GM19240 (cell line): Measurements from ENCODE around the gene TMX4.

Experiments
- DNase-seq: peaks from one replicate; pipeline ENCODE4 v3.0.0; 2011; ENCODE audit warnings: low spot score; ENCODE audit not compliant: insufficient read length

The TMX4 gene

GRCh38 chr20:8020314-8021079, 936 bp upstream of the TMX4 start:
- no peak for DNase-seq

DNA sequence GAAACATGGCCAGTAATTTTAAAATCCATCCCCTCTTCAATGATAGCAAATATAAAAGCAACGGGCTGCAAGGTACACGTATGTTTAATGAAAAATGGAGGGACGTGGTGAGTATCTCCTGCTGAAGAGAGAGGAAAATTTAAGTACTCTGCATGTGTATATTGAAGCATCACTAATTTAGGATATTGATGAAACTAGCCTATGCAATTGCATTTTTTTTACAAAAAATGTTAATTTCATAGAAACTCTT, 362 bp upstream of the TMX4 start:
- no peak for DNase-seq

- peak; percentile 42 for DNase-seq
Observed at GRCh38 chr20:8018958-8019245, 659 bp downstream of the TMX4 start.

GRCh38 chr20:8012724-8013123, 6.8 kb downstream of the TMX4 start:
- DNase-seq = no peak

GRCh38 chr20:8008733-8009132, 10.8 kb downstream of the TMX4 start:
- DNase-seq = no peak

- DNase-seq = no peak
Observed at GRCh38 chr20:8007490-8007889, 12.1 kb downstream of the TMX4 start.

DNA sequence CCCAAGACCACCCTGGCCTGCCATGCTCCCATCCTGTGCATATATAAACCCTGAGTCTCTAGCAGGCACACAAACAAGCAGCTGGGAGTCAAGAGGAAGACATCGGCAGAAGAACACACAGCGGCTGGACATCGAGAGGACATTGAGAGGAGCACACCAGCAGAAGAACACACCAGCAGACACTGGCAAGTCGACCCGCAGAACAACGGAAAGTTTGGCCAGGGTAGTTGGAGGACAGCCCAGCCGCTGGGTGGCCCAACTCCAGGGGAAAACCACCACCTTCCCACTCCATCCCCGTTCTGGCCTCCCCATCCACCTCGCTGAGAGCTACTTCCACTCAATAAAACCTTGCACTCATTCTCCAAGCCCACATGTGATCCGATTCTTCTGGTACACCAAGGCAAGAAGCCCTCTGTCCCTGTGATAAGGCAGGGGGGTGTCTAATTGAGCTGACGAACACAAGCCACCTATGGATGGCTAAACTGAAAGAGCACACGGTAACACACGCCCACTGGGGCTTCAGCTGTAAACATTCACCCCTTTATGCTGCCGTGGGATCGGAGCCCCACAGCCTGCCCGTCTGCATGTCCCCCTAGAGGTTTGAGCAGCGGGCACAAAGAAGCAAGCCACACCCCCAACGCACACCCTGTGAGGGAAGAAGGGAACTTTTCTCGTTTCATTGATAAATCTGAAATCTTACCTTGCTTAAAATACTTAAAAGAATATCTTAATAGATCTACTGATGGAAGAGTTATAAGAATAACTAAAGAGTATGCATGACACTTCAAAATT, 13.8 kb downstream of the TMX4 start:
- DNase-seq = no peak

GRCh38 chr20:8005033-8005432, 14.5 kb downstream of the TMX4 start:
- no peak for DNase-seq

DNA sequence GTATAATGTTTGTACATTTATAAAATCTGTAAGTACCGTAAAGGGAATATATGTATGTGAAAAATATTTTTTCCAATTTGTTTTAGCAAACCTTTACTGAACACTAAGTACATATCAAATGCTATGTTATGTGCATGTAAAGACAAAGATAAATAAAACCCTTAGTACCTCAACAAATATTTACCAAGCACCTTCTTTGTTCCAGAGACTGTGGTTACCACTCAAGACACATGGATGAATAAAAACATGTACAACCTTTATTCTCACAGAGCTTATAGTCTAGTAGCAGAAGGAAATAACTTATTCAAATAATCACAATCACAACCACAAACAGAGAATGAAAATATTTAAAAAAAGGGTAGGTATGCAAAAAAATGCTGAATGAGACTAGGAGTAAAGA, 17.5 kb downstream of the TMX4 start:
- DNase-seq = no peak

DNA sequence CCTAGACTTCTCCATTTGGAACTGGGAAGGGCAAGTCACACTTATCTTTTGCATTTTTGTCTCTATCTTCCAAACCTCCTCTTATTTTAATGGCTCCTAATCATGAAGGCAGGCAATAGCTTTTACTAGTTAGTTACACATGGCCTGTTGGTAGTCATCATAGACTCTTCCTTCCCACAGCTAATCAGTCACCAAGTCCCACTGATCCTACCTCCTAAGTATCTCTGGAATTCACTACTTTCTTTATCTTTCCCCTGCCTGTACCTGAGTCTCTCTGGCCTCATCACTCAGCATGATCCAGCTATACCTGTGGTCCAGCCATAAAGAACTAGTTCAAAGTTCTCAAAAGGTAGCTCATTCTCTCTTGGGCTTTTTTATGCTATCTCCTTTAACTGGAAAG, 18.8 kb downstream of the TMX4 start:
- DNase-seq = no peak

DNA sequence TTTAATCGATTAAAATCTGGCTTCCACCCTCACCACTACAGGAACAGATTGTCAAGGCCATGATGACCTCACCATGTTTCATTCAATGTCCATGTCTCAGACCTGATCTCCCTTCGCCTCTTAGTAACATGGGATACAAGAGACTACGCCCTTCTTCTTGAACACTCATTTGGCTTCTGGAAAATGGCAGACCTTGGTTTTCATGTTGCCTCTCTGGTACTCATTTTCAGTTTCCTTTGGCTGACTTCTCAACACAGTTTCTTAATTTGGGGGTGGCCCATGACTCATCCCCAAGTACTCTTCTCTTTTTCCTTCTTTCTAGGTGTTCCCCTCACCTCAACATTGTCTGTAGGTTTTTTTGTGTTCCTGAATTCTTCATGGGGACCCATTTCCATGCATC, 22.7 kb downstream of the TMX4 start:
- no peak for DNase-seq

- DNase-seq = no peak
Observed at GRCh38 chr20:7994809-7995208, 24.8 kb downstream of the TMX4 start.

GRCh38 chr20:7993703-7994102, 25.9 kb downstream of the TMX4 start:
- no peak for DNase-seq

DNA sequence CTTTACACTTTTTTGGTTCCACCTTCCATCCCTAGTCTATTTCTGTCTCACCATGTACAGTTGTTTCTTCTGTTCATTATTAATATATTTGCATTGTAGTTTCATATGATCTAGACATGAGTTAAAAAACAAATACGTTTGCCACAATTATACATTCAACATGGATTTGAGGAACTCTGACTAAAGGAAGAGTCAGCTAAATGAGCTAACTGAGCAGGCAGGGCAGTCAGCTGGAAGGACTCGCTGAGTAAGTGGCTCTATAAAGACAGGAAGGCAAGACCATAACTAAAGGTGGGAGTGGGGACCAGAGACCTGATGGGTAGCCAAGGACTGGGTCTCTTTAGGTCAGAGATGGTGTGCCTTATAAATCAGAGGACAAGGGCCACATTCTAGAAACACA, 26.3 kb downstream of the TMX4 start:
- DNase-seq = no peak

DNA sequence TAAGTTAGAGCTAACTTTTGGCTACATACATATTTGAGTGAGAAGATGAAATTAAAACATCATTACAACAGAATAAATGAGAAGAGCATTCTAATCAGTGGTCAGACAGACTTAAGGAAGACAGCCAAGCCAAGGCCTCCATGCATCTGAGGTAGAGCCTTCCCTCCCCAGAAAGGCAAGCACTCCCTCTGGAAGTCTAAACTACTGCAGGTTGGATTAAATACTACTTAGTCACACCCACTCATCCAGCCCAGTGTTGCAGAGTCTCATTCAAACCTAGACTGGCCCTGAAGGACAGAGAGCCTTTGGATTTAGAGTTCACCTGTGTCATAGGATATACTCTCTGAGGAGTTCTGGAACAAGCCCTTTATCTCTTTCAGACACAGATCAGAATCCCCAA, 29.2 kb downstream of the TMX4 start:
- no peak for DNase-seq

- DNase-seq = no peak
Observed at GRCh38 chr20:7989379-7989778, 30.2 kb downstream of the TMX4 start.

DNA sequence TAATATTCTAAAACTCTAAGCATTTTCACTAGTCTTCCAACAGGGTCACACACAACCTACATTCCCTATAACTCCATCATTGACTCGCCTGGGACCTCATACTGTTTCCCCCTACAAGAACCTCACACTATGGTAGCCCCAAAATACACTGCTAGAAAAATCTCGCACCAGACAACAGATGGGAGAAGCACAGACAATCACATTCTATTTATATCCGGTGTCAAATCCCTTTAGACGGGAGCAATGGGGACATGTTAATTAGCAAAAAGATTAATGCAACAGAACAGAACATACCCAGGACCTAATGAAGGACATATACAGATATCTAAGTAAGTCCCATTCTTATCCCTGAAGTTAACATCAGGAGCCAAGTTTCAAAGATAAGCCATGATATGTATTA, 33.6 kb downstream of the TMX4 start:
- no peak for DNase-seq

DNA sequence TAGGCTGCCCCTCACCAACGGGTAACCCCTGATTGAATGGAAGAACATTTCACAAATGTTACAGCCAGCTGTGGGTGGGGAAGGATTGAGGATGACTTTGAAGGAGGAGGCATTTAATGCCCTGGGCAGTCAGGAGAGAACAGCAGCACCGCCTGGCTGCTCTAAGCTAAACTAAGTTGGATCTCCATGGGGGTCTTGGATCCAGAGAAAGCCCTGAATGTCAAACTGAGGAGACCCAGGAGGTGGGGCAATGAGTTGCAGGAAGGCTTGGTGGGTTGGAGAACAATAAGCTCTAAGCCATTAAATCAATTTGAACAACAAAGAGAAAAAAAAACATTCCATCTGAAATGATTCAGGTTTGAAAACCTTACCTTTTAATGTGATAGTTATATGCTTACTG, 35.4 kb downstream of the TMX4 start:
- DNase-seq = no peak

- no peak for DNase-seq
Observed at GRCh38 chr20:7981374-7981773, 38.2 kb downstream of the TMX4 start.

- DNase-seq = no peak
Observed at GRCh38 chr20:7980332-7981046, 39.1 kb downstream of the TMX4 start.

DNA sequence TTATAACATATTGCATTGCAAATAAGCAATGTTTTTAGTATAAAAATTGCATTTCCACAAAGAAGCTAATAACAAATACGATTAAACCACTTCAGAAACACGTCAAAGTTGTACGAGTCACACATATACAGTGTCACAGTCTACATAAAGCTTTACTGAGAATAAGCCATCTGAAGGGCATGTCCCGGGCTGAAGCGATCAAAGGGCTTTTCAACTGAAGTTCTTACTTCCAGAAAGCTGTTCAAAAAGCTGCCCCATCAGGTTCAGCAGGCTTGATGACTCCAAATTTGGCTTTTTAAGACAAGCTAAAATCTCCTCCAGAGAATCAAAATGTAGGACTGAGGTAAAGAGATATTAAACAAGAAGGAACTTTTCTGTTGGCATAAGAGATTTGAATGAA, 41.9 kb downstream of the TMX4 start:
- DNase-seq = no peak

GRCh38 chr20:7975851-7976414, 43.6 kb downstream of the TMX4 start:
- no peak for DNase-seq
